Fibroblast of lung (primary cell): ENCODE measurements around the gene UBL4A.

Source experiments
- CTCF ChIP-seq, 2 donors: IDR thresholded peaks in 1 of 2; conservative IDR thresholded peaks in 1 of 2; 1 replicate in 1 of 2; 2 replicates in 1 of 2; pipeline ENCODE4 v1.5.1; 2011 to 2012; ENCODE audit warnings: low read length in 2 of 2, control low read depth in 1 of 2, inconsistent platforms in 1 of 2, low read depth in 1 of 2, mild to moderate bottlenecking in 1 of 2
- EZH2 ChIP-seq: IDR thresholded peaks from 2 replicates; pipeline ENCODE4 v1.5.1; 2012; ENCODE audit warnings: low read length, control low read depth, mild to moderate bottlenecking; ENCODE audit errors: missing control alignments

GRCh38 chrX:154462396-154462795 lies 24.0 kb downstream of the UBL4A start:
- TF ChIP-seq CTCF (conservative IDR thresholded peaks at IDR 0.05 in 1 of 2, IDR thresholded peaks at IDR 0.05 in 1 of 2; ENCODE audit: low read depth in 1 of 2, low read length in 2 of 2), result no peak
- TF ChIP-seq EZH2, result no peak
